HG03520 (cell line): ENCODE measurements around the gene SHC4.
A peak's percentile ranks its signal among the peaks of the same experiment; 100 is the strongest.
"Not testable (repeated sequence)": the region's sequence is repeated elsewhere in the genome, so short reads cannot be mapped to it uniquely, and the experiment has no call there.

Source experiments
- ATAC-seq: cut with Tn5 transposase; IDR thresholded peaks from one replicate; pipeline ENCODE4 v1.9.1; 2021; ENCODE audit warnings: mild to moderate bottlenecking, moderate library complexity; ENCODE audit not compliant: unreplicated experiment

SHC4 gene

DNA sequence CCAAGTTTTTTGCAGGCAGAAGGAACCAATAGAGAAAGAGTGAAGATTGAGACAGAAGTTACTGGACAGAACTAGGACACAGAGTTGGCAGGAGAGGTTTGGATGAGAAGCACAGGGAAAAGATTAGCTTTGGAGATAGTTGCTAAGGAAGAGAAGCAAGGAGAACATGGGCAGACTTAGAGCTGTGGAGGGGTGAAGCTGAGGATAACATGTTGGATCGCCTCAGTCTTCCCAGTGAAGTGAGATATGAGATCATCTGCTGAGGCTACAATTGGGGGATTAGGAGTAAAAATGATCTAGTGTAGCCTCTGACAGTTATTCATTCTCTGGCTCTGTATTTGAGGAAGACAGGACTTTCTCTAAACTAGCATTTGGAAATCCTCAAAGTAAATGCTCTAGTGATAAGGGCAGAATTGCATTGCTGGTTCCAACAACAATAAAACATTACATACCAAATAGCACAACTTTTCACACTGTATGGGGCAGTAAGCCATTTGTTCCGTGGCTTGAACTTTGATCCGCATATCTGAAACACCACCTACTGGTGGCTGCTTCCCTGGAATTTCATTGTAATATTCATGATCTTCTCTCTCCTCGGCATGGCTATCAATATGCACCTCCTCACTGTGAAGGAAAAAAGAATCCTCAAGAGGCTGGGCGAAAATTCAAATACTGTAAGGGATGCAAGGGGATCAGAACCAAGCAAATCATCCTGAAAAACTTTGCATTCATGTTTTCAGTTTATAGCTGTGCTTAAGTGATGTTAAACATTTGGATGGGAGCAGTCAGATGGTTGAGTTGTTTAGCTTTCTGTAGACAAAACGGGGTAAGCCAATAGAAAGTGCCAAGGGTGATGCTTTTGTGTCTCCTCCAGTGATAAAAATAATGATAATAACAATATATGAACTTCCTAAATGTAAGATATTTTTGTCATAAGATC lies 107.9 kb downstream of the SHC4 start:
- no peak for ATAC-seq

DNA sequence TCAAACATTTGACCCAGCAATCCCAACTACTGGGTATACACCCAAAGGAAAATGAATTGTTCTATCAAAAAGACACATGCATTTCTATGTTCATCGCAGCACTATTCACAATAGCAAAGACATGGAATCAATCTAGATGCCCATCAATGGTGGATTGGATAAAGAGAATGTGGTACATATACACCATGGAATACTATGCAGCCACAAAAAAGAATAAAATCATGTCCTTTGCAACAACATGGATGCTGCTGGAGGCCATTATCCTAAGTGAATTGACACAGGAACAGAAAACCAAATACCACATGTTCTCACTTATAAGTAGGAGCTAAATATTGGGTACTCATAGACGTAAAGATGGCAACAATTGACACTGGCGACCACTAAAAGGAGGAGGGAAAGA lies 109.3 kb downstream of the SHC4 start:
- ATAC-seq = not testable (repeated sequence)

- no peak for ATAC-seq
Observed at GRCh38 chr15:48851956-48852355, 111.8 kb downstream of the SHC4 start.

DNA sequence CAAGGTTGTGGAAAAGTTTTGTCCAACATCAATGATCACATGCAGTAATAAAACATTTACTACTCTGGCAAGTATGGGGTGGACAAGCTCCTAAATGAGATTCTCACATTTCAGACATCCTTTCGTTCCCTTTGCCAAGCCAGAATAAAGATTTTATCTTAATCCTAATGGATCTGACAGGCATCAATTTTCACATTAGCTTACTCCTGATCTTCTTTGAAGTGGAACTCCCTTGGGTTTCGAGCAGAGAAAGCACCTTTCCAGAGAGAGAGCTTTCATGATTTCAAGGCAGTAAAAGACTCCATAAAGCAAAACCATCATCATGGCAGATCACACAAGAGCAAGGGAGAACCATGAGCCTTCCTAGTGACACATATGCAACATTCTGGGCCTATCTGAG lies 113.1 kb downstream of the SHC4 start:
- ATAC-seq = no peak

DNA sequence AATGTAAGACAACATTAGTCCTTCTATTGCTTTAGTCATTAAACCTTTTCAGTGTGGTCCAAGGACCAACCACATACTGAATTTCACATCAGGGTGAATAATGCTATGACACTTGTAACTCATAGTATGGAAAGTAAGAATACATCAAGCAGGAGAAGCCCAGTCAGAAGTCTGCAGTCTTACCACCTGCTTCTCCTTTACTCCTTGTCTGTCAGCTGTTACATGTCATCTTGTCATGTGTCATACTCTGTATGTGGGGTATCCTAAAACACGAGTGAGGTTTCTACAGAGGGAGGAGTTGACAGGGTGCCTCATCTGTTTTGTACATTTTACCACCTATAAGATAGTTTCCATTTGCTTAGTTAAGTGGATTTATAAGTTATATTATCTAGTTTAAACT lies 118.6 kb downstream of the SHC4 start:
- ATAC-seq = no peak

GRCh38 chr15:48842501-48842900 lies 121.2 kb downstream of the SHC4 start:
- ATAC-seq = no peak

DNA sequence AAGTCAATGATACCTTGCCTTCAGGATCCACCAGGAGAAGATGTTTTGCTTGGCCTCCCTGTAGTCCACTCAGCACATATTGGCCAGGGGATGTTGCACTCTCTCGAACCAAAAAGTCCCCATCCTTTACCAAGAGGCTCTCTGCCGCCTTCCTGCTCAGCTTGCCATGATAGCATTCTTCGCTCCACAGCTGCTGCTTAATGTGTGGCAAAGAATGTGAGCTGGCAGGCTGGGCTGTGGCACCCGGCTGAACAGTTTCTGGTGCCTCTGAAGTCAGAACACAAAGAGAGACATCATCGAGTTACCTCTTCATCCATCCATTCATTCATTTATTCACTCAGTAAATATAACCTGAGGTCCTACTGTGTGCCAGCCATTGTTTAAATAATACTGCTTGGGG lies 129.0 kb downstream of the SHC4 start:
- no peak for ATAC-seq

DNA sequence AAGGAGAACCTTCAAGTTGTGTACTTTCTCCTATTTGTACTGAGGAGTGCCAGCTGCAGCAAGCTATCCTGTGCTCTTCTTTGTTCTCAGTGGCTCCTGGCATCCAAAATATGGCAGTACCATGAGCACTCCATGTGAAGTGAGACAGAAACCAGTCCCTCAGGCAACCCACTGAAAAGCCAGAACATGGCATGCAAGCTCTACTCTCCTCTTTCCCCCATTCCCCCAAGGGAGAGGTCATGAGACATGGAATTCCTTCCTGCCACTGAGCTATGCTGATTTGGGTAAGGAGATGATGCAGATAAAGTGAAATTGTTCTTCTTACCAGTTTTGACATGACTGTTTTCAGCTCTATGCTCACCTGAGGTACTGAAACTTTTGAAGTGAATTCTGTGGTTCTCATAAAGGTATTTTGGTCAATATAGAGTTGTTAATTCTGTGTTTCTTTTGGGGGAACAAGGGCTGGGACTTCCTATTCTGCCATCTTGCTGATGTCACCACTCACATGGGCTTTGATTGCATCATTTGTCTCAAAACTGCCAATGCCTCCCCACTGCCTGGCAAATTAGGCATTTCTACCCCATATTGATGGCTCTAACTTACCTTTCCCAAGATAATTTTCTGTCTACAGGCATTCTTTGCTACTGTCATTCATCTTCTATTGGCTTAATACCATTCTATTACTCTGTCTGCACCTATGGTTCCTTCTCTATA lies 130.0 kb downstream of the SHC4 start:
- ATAC-seq = no peak

DNA sequence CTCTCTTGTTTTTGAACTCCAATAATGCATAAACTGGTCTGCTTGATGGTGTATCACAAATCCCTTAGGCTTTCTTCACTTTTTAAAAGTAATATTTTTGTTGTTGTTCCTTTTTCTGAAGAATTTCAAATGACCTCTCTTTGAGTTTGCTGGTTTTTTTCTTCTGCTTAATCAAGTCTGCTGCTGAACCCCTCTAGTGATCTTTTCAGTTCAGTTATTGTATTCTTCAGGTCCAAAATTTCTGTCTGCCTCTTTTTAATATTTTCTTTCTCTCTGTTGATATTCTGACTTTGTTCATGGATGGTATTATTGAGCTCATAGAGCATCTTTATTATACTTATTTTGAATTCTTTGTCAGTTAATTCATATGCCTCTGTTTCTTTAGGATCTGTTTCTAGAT lies 131.1 kb downstream of the SHC4 start:
- ATAC-seq = no peak

- no peak for ATAC-seq
Observed at GRCh38 chr15:48828906-48829305, 134.8 kb downstream of the SHC4 start.

DNA sequence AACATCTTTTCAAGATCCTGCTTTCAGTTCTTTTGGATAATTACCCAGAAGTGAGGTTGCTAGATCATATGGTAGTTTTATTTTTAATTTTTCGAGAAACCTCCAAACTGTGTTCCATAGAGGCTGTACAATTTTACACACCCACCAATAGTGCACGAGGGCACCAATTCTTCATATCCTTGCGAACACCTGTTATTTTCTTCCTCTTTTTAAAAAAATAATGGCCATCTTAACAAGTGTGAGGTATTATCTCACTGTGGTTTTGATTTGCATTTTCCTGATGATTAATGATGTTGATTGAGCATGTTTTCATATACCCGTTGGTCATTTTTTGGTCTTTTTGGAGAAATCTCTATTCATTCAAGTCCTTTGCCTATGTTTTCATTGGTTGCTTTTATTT lies 135.2 kb downstream of the SHC4 start:
- no peak for ATAC-seq

- ATAC-seq = no peak
Observed at GRCh38 chr15:48825075-48825474, 138.6 kb downstream of the SHC4 start.

DNA sequence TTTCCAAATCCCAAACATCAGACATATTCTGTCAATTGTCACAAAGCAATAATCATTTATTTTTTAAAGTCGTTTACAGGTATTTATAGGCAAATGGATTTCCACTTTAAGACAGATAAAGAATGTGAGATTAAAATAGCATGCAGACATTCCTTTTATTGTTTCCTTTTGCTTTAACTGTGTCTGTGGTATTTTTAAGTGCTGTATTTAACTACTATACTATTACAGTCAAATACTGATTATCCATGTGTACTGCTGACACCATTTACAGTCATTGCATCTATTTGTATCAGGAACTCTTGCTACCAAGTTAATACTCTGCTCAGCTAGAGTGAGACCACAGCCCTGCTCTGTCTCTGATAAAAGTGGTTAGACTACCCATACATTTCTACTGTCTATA lies 140.0 kb downstream of the SHC4 start:
- no peak for ATAC-seq

GRCh38 chr15:48823237-48823636 lies 140.5 kb downstream of the SHC4 start:
- ATAC-seq = no peak

- ATAC-seq = no peak
Observed at GRCh38 chr15:48814286-48814685, 149.4 kb downstream of the SHC4 start.

- ATAC-seq = no peak
Observed at GRCh38 chr15:48811325-48811958, 152.3 kb downstream of the SHC4 start.

GRCh38 chr15:48810414-48811324 lies 153.1 kb downstream of the SHC4 start, which contains the start of gene CEP152:
TSS of gene CEP152 (minus strand) at chr15:48811069. CDS start at chr15:48805649, 5,420 bp downstream.
- peak; percentile 95 for ATAC-seq

GRCh38 chr15:48806151-48806550 lies 157.6 kb downstream of the SHC4 start:
- no peak for ATAC-seq

GRCh38 chr15:48805591-48805990 lies 158.1 kb downstream of the SHC4 start:
- ATAC-seq = no peak

- no peak for ATAC-seq
Observed at GRCh38 chr15:48803877-48804276, 159.8 kb downstream of the SHC4 start.

- ATAC-seq = no peak
Observed at GRCh38 chr15:48802867-48803266, 160.9 kb downstream of the SHC4 start.
